Measurements from ENCODE around the gene SMARCA5. TPM values are rescaled to one million over a fixed set of nuclear protein-coding genes. Genes with fewer than 3 reads are reported as not detected.

Gene SMARCA5
- total RNA-seq, 5 donors from 2014 or later (not counting 1 experiment from before 2014, with no cell fraction given), result 43.4 to 56.4 (median 47.1) TPM

DNA sequence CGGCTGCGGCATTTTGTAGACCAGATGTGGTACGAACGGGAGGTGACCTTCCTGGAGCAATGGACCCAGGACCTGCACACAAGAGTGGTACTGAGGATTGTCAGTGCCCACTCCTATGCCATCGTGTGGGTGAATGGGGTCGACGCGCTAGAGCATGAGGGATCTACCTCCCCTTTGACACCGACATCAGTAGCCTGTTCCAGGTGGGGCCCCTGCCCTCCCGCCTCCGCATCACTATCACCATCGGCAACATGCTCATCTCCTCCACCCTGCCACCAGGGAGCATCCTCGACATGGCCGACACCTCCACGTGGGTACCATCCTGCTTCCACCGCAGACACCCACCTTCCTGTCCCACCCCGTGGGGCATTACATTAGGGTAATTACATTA lies 46.2 kb downstream of the SMARCA5 start:
- no peaks in the 10 kb centered on the region for H3K36me3 ChIP-seq (ENCODE audit: control insufficient read depth in 2 of 2, extremely low read depth in 1 of 2, insufficient read depth in 1 of 2, low read length in 1 of 2)
- no peaks in the 10 kb centered on the region for H3K9me3 ChIP-seq
- POLR2A ChIA-PET, result interaction anchor here (0.5 to 0.6 kb wide), 2 partner anchors 26 to 99 kb away, joined by 3 to 7 read pairs; no protein-coding TSS in a partner anchor
- DNase-seq, result peak in 19 of 35 experiments; percentile 3 to 30 (median 10)
- WGBS (ENCODE audit: insufficient coverage), result 33% methylated on average over 11 of the region's 17 CpGs
- Mint-ChIP-seq H3K9me3 (no peaks in the 10 kb centered on the region), H3K4me3 (peak overlapping the region; percentile 88 to 90 (median 90)), H3K27me3 (no peaks in the 10 kb centered on the region), H3K36me3 (peaks cover 4% of the 10 kb centered on the region), H3K27ac (peak overlapping the region; percentile 86 to 93), H3K4me1 (peaks cover 24 to 30% (median 24%) of the 10 kb centered on the region in 3 donors)
- peaks cover 0 to 10% of the 10 kb centered on the region in 2 experiments for H3K4me1 ChIP-seq (ENCODE audit: control insufficient read depth in 1 of 2, extremely low read depth in 1 of 2, insufficient read depth in 2 of 2, low read length in 2 of 2)
- CTCF ChIA-PET, result interaction anchor here (0.8 to 2.0 kb wide), 5 partner anchors 9 to 46 kb away, joined by 3 to 7 read pairs (median 4); partner anchors contain the start of gene SMARCA5 (in 1 of the 2)
- peaks cover 0 to 2% of the 10 kb centered on the region in 2 experiments for H3K27me3 ChIP-seq (replicated peaks in 1 of 2; ENCODE audit: control insufficient read depth in 2 of 2, extremely low read depth in 1 of 2, insufficient read depth in 2 of 2, low read length in 1 of 2)
- peak overlapping the region; percentile 59 for H3K27ac ChIP-seq (ENCODE audit: low read length)
- peak; percentile 18 to 24 (median 22) for ATAC-seq (replicated peaks in 1 of 4)
- H3K4me3 ChIP-seq (ENCODE audit: control insufficient read depth in 1 of 2, extremely low read depth in 1 of 2, low read length in 1 of 2), result peak overlapping the region; percentile 71 to 78

DNA sequence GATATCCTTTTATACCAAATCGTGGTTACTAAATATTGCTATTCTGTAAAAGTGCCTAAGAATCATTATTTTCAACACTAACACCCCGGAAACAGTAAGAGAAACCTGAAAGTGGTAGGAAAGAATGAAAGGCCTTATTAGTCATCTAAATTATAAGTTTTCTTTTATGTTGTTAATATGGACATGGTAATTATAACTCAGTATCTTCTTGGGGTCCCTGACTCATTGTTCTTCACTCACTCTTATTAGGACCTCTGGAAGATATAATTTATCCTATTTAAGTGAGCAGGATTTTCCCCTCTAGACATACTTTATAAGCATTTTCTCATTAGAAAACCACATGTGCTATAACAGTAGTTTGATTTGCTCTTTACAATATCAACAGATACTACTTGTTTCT lies 51.0 kb downstream of the SMARCA5 start:
- ATAC-seq (replicated peaks in 1 of 4), result no peak
- ChIA-PET POLR2A (no interaction called here), CTCF (no interaction called here)
- Histone ChIP-seq H3K27me3 (replicated peaks in 1 of 2; ENCODE audit: control insufficient read depth in 2 of 2, extremely low read depth in 1 of 2, insufficient read depth in 2 of 2, low read length in 1 of 2) (peaks cover 0 to 2% of the 10 kb centered on the region in 2 experiments), H3K27ac (ENCODE audit: low read length) (no peak overlapping the region), H3K4me3 (ENCODE audit: control insufficient read depth in 1 of 2, extremely low read depth in 1 of 2, low read length in 1 of 2) (no peak overlapping the region), H3K36me3 (ENCODE audit: control insufficient read depth in 2 of 2, extremely low read depth in 1 of 2, insufficient read depth in 1 of 2, low read length in 1 of 2) (no peaks in the 10 kb centered on the region), H3K9me3 (no peaks in the 10 kb centered on the region), H3K4me1 (ENCODE audit: control insufficient read depth in 1 of 2, extremely low read depth in 1 of 2, insufficient read depth in 2 of 2, low read length in 2 of 2) (peaks cover 0 to 6% of the 10 kb centered on the region in 2 experiments)
- Mint-ChIP-seq H3K4me1 (peaks cover 14 to 22% (median 15%) of the 10 kb centered on the region in 3 donors), H3K9me3 (no peaks in the 10 kb centered on the region), H3K4me3 (no peak overlapping the region), H3K27me3 (no peaks in the 10 kb centered on the region), H3K36me3 (peaks cover 29% of the 10 kb centered on the region), H3K27ac (no peak overlapping the region)
- WGBS (ENCODE audit: insufficient coverage), result no CpG with 5 or more reads among the region's 2 CpGs
- no peak for DNase-seq

DNA sequence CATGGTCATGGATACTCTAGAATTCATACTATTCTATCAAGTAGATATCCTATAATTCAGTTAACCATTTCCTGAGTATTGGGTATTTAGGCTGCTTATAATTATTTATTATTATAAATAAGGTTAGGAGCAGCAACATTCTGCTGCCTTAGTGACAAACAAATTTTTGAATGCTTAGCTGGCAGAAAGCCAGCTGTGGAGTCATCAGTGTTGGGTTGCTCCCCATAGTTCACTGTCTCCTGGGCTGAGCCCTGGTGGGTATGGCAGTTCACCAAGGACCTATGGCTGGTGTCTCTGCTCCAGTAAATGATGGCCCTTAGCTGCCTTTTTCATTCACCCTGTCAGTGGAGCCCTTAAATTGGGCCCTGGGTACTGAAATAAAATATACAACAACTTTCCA lies 61.8 kb downstream of the SMARCA5 start:
- no peaks in the 10 kb centered on the region for H3K27me3 Mint-ChIP-seq
- no peak overlapping the region for H3K27ac Mint-ChIP-seq
- no peaks in the 10 kb centered on the region for H3K9me3 Mint-ChIP-seq
- no peak for DNase-seq
- ChIA-PET CTCF (no interaction called here), POLR2A (no interaction called here)
- Histone ChIP-seq H3K4me3 (ENCODE audit: control insufficient read depth in 1 of 2, extremely low read depth in 1 of 2, low read length in 1 of 2) (no peak overlapping the region), H3K9me3 (no peaks in the 10 kb centered on the region), H3K4me1 (ENCODE audit: control insufficient read depth in 1 of 2, extremely low read depth in 1 of 2, insufficient read depth in 2 of 2, low read length in 2 of 2) (no peaks in the 10 kb centered on the region), H3K36me3 (ENCODE audit: control insufficient read depth in 2 of 2, extremely low read depth in 1 of 2, insufficient read depth in 1 of 2, low read length in 1 of 2) (no peaks in the 10 kb centered on the region), H3K27me3 (replicated peaks in 1 of 2; ENCODE audit: control insufficient read depth in 2 of 2, extremely low read depth in 1 of 2, insufficient read depth in 2 of 2, low read length in 1 of 2) (no peaks in the 10 kb centered on the region), H3K27ac (ENCODE audit: low read length) (no peak overlapping the region)
- no peak for ATAC-seq (replicated peaks in 1 of 4)
- H3K4me3 Mint-ChIP-seq, result no peak overlapping the region
- peaks cover 44% of the 10 kb centered on the region for H3K36me3 Mint-ChIP-seq
- H3K4me1 Mint-ChIP-seq, result no peaks in the 10 kb centered on the region

DNA sequence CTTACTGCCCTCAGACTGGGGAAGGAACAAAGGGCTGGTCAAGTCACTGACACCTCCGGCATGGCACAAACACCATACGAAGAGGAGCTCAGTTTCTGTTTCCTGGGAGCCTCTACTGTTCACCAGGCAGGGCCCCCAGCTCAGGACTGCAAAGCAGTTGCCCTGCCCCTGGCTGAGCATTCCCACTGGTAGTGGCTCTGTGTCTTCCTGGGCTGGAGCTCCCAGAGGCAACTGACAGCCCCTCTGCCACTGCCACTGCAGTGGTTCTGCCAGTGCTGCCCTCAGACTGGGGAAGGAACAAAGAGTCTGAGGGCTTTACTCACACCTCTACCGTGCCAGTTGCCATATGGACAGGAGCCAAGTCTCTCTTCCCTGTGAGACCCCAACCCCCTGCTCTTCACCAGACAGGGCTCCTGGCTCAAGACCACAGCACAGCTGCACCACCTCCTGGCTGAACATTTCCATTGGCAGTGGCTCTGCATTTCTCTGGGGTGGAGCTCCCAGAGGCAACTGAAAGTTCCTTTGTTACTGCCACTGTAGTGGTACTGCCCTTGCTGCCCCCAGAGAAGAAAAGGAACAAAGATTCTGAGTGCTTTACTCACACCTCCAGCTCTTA lies 67.9 kb downstream of the SMARCA5 start:
- DNase-seq (no peak), ATAC-seq (replicated peaks in 1 of 4) (no peak)
- Mint-ChIP-seq H3K36me3 (peaks cover 29% of the 10 kb centered on the region), H3K9me3 (peaks cover 13 to 25% (median 20%) of the 10 kb centered on the region in 3 donors), H3K4me1 (no peaks in the 10 kb centered on the region), H3K27me3 (no peaks in the 10 kb centered on the region), H3K27ac (no peak overlapping the region), H3K4me3 (no peak overlapping the region)
- H3K9me3 ChIP-seq, result no peaks in the 10 kb centered on the region
- H3K27me3 ChIP-seq (replicated peaks in 1 of 2; ENCODE audit: control insufficient read depth in 2 of 2, extremely low read depth in 1 of 2, insufficient read depth in 2 of 2, low read length in 1 of 2), result peaks cover 0 to 5% of the 10 kb centered on the region in 2 experiments
- ChIA-PET POLR2A (no interaction called here), CTCF (interaction anchor here in 1 of 2 donors (0.7 kb wide), 1 partner anchor 22 kb away, joined by 3 read pairs; no protein-coding TSS in a partner anchor)
- H3K4me3 ChIP-seq (ENCODE audit: control insufficient read depth in 1 of 2, extremely low read depth in 1 of 2, low read length in 1 of 2), result no peak overlapping the region
- H3K36me3 ChIP-seq (ENCODE audit: control insufficient read depth in 2 of 2, extremely low read depth in 1 of 2, insufficient read depth in 1 of 2, low read length in 1 of 2), result no peaks in the 10 kb centered on the region
- WGBS (ENCODE audit: insufficient coverage), result 83% methylated on average over 3 of the region's 3 CpGs
- no peak overlapping the region for H3K27ac ChIP-seq (ENCODE audit: low read length)
- no peaks in the 10 kb centered on the region for H3K4me1 ChIP-seq (ENCODE audit: control insufficient read depth in 1 of 2, extremely low read depth in 1 of 2, insufficient read depth in 2 of 2, low read length in 2 of 2)

DNA sequence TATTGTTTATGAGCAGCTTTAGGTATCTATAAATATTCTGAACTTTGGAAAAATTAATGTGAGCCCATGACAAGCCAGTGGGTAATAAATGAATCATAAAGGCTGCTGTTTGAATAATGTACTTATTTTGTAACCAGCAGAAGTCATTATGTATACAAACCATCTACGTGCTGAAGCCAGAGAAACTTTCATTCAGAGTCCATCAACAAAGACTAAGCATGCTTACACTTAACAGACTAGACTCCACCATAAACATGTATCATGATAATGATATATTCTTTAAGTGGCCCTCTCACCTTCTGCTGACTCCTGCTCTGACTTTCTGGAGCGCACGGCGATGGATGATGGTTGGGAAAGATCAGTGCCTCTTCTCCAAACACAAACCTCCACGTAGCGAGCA lies 72.0 kb downstream of the SMARCA5 start:
- H3K4me1 Mint-ChIP-seq, result no peaks in the 10 kb centered on the region

DNA sequence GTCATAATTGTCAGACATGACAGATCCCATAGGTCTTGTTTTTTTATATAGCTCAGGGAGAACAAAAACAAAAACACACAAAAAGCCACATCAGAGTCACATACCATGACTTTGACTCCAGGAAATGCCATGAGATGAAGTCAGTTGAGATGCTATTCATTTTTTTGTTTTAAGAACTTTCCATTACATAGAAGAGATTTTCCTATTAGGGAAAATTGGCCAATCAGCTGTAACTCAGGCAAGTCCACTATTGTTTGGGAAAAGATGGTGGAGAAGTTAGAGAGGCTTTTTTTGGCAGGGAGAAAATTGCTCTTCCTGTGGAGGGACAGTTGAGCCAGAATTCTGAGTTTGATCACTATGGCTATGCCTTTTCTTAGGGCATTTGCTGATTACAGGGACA lies 72.6 kb downstream of the SMARCA5 start:
- H3K27ac Mint-ChIP-seq, result no peak overlapping the region
- ChIA-PET POLR2A (no interaction called here), CTCF (no interaction called here)
- Histone ChIP-seq H3K36me3 (ENCODE audit: control insufficient read depth in 2 of 2, extremely low read depth in 1 of 2, insufficient read depth in 1 of 2, low read length in 1 of 2) (no peaks in the 10 kb centered on the region), H3K27me3 (replicated peaks in 1 of 2; ENCODE audit: control insufficient read depth in 2 of 2, extremely low read depth in 1 of 2, insufficient read depth in 2 of 2, low read length in 1 of 2) (peaks cover 0 to 5% of the 10 kb centered on the region in 2 experiments), H3K9me3 (no peaks in the 10 kb centered on the region), H3K27ac (ENCODE audit: low read length) (no peak overlapping the region), H3K4me3 (ENCODE audit: control insufficient read depth in 1 of 2, extremely low read depth in 1 of 2, low read length in 1 of 2) (no peak overlapping the region), H3K4me1 (ENCODE audit: control insufficient read depth in 1 of 2, extremely low read depth in 1 of 2, insufficient read depth in 2 of 2, low read length in 2 of 2) (no peaks in the 10 kb centered on the region)
- H3K4me3 Mint-ChIP-seq, result no peak overlapping the region
- ATAC-seq (replicated peaks in 1 of 4), result no peak
- DNase-seq, result no peak
- H3K36me3 Mint-ChIP-seq, result peaks cover 10% of the 10 kb centered on the region
- H3K27me3 Mint-ChIP-seq, result no peaks in the 10 kb centered on the region
- H3K4me1 Mint-ChIP-seq, result no peaks in the 10 kb centered on the region
- peaks cover 13 to 25% (median 22%) of the 10 kb centered on the region in 3 donors for H3K9me3 Mint-ChIP-seq

More for the DNA sequence above, 72.0 kb downstream of the SMARCA5 start:
- peaks cover 13 to 25% (median 22%) of the 10 kb centered on the region in 3 donors for H3K9me3 Mint-ChIP-seq
- no peak overlapping the region for H3K4me3 Mint-ChIP-seq
- Histone ChIP-seq H3K9me3 (no peaks in the 10 kb centered on the region), H3K4me3 (ENCODE audit: control insufficient read depth in 1 of 2, extremely low read depth in 1 of 2, low read length in 1 of 2) (no peak overlapping the region), H3K4me1 (ENCODE audit: control insufficient read depth in 1 of 2, extremely low read depth in 1 of 2, insufficient read depth in 2 of 2, low read length in 2 of 2) (no peaks in the 10 kb centered on the region), H3K27me3 (replicated peaks in 1 of 2; ENCODE audit: control insufficient read depth in 2 of 2, extremely low read depth in 1 of 2, insufficient read depth in 2 of 2, low read length in 1 of 2) (peaks cover 0 to 5% of the 10 kb centered on the region in 2 experiments), H3K36me3 (ENCODE audit: control insufficient read depth in 2 of 2, extremely low read depth in 1 of 2, insufficient read depth in 1 of 2, low read length in 1 of 2) (no peaks in the 10 kb centered on the region), H3K27ac (ENCODE audit: low read length) (no peak overlapping the region)
- ChIA-PET CTCF (no interaction called here), POLR2A (no interaction called here)
- no peaks in the 10 kb centered on the region for H3K27me3 Mint-ChIP-seq
- H3K36me3 Mint-ChIP-seq, result peaks cover 6% of the 10 kb centered on the region
- WGBS (ENCODE audit: insufficient coverage), result 80% methylated on average over 1 of the region's 6 CpGs
- DNase-seq (no peak), ATAC-seq (replicated peaks in 1 of 4) (no peak)
- no peak overlapping the region for H3K27ac Mint-ChIP-seq

Data from T-cell (primary cell).